GM19452 (cell line): ENCODE measurements around the gene VPS11.
"Not testable (repeated sequence)": the region's sequence is repeated elsewhere in the genome, so short reads cannot be mapped to it uniquely, and the experiment has no call there.

ENCODE experiments used
- ATAC-seq: cut with Tn5 transposase; IDR thresholded peaks from one replicate; pipeline ENCODE4 v1.9.1; 2021; ENCODE audit not compliant: unreplicated experiment

VPS11 gene

DNA sequence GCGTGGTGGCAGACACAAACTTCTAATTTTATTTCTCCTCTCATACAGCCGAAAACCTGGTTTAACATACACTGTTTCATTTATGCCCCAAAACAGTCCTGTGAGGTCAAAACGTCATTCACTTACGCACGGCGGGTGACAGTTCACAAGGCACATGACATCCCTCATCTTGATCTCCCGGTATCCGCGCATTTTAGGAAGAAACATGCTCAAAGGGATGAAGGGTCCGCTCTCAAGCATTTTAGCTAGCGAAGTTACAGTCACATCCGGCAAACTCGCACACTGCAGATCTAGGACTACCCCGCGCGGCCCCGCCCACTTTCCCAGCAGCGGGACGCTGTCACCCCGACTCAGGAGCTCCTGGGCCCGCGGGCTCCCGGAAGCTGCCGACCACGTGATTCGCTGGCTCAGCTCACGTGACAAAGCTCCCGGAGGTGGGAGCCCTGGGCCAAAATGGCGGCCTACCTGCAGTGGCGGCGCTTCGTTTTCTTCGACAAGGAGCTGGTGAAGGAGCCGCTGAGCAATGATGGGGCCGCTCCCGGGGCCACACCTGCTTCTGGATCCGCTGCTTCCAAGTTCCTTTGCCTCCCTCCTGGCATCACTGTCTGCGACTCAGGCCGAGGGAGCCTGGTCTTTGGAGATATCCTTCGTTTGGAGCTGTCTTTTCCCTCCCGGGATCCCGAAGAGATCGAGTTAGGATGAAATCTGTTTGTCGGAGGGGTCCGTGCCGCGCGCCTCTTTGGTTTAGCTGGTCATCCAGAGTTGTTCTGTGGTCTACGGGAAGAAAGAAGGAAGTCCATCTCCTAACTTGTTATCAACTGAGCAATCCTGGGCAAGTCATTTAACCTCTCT lies at the start of gene VPS11:
Gene VPS11, plus strand, starts transcription at position 448 of the 852 bp plus-strand sequence. Its CDS starts 6 bp downstream, at position 454.
- peak; percentile 88 for ATAC-seq

DNA sequence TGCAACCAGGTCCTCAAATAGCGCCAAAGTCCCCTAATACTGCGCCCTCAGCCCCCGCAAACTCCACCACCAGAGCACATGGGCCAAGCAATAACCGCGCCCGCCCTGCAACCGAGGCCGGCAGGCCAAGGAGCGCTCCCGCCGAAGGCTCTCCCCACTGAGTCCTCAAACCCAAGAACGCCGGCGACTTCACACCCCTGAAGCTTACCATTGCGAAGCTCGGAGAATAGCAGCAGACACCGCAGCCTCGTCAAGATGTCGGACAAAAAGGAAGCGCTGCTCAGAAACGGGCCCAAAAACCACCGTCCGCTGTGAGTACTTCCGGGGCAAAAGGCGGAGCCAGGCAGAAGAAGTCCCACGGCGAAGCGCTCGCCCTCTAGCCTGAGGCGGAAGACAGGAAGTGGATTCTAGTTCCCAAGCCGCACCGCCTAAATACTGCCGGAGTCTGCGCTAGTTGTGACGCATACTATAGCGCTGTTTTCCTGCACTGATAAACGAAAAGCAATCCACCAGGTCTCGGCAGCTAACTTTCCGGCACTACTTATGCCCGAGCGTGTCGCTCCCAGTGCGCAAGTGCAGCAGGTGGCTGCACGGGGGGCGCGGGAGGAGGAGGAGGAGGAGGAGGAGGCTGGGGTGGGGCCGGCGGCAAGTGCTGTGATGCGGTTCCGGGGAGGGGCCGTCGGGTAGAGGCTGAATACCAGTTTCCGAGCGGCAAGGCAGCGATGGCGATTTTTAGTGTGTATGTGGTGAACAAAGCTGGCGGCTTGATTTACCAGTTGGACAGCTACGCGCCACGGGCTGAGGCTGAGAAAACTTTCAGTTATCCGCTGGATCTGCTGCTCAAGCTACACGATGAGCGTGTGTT lies 49.3 kb upstream of the VPS11 start, which contains the start of the genes RPS25 and TRAPPC4:
Gene RPS25, minus strand, starts transcription at position 270 of the 865 bp plus-strand sequence. Its CDS starts 59 bp downstream, at position 211.
Gene TRAPPC4, plus strand, starts transcription at position 693 of the 865 bp plus-strand sequence. Its CDS starts 30 bp downstream, at position 723.
- ATAC-seq, result peak; percentile 82

DNA sequence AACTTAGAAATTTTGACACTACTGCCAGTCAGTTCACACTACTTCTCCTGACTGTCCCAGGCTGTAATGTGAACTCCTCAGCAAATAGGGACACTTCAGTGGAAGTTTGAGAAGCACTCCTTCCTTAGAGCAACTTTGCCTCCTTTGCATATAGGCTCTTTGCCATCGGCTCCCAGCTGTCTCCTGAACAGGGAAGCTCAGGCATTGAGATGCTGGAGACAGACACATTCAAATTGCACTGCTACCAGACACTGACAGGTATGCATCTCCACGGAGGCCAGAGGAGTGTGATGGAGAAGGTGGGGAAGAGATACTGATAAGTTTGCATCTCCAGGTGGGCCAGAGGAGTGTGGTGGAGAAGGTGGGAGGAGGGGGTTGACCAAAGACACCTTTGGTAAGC lies 47.6 kb upstream of the VPS11 start:
- no peak for ATAC-seq

DNA sequence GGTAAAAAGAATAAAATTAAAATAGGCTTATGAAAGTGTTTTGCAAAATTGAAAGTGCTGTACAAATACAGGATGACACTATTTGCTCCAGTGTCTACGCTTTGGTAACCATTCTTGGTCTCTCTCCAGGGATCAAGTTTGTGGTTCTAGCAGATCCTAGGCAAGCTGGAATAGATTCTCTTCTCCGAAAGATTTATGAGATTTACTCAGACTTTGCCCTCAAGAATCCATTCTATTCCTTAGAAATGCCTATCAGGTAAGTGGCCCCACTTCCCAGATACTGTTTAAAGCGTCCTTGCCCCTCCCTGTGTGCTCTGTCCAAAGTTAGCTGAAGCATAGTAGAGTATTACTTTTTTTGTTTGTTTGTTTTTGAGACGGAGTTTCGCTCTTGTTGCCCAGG lies 46.0 kb upstream of the VPS11 start:
- no peak for ATAC-seq

GRCh38 chr11:119023741-119024140 lies 43.9 kb upstream of the VPS11 start:
- ATAC-seq, result no peak

DNA sequence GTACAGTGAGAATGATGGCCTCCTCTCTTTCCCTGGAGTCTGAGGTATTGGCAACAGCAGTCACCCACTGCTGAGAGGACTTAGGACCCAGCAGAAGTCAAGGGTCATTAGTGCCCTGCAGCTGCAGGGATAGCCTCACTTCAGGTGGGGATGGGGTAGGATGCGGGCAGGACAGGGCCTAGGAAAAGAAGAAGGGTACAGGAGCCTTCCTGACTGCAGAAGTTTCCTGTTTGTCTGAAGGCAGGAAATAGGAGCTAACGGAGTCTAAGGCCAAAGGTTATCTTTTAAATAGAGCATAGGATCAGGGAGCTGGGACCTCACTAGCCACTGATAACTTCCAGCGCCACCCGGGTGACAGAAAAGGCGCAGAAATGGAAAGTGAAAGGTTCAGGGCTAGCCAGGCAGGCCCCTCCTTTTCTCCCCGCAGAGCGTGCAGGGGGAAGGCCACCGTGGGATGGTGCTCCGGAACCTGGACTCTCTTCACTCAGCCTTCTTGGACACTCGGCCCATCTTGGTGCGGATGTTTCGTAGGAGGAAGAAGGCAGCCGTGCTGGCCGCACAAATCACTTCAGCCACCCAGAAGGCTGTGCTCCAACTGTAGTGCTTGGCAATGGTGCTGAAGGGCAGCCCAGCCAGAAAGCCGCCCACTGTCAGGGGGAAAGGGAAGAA lies 43.1 kb upstream of the VPS11 start:
- ATAC-seq, result no peak

DNA sequence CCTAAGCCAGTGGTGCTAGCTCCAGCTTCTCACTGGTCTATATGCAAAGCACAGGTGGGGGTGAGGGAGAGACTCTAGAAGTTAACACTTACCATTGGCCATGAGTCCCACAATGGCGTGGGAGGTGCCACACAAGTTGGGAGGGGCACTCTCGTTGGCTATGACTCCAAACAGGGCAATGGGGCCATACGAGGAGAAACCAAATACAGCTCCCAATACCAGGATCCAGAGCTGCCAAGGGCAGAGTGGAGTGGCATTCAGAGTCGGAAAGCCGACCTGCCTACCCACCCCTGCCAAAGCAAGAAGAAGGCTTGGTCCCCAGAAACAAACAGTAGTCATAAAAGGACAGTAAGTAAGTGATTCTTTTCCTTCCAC lies 42.5 kb upstream of the VPS11 start:
- no peak for ATAC-seq

- ATAC-seq, result no peak
Measured at GRCh38 chr11:119025541-119025940, 42.1 kb upstream of the VPS11 start.

DNA sequence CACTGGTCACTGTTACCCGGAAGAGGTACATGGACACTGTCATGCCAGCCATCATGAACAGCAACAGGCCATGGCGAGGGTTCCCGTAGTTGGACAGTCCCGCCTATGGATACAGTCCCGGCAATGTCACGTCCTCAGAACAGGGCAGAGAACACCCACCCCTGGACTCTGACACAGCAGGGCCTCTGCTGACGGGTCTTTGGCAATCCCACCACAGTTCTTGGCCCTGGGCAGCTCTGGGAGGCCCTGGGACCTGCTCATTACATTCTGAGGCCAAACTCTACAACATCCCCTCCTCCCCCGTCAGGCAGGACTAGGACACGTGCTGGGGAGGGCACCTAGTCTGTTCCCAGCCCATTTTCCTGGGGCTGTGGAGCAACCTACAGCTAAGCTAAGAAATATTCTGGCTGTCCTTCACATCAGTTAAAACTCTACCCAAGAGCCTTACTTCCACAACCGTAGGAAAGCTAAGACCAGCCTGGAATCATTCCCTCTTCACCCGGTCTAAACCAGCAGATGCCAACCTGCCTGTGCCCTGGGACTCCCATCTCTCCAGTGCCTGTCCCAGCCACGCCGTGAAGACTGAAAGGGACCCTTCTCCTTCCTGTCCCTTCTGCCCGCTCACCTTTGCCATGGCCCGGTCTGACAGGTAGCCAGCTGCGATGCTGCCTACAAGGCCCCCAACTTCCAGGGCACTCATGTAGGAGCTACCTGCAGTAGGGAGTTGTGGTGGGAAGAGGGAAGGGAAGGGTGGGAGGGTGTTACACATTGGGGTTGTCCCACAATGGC lies 41.4 kb upstream of the VPS11 start:
- ATAC-seq, result no peak

GRCh38 chr11:119026970-119027369 lies 40.6 kb upstream of the VPS11 start:
- ATAC-seq, result no peak

DNA sequence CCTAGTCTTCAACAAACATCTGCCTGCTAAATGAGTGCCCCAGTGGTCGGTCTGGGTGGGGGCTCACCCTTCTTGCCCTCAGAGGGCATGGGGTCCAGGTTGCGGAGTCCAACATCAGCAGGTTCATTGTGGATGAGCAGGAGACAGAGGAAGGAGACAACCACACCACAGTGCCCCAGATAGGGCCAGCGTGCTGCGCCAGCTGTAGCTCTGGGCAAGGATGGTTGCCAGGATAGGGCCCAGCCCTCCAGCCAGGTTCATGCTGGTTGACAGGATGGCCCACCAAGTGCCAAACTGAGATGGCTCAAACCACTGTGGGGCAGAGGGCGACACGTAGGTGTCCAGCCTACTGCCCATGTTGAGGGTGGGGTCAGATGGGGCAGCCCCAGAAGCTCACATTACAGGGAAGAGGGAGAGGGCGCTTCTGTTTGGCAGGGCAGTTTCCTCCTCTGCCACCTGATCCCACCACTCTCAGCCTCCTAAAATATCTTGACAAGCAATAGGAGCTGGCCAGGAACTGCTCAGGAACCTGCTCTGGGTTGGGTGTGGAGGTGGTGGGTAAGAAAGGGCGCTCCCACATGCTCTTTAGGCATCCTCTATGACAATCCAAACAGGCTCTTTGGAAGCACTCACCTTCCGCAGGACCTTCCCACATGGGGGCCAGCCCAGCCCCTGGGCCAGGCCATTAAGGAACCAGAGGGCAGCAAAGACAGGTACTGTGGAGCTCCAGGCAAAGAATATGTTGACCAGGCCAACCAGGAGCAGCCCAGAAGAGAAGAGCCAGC lies 39.9 kb upstream of the VPS11 start:
- ATAC-seq, result no peak

DNA sequence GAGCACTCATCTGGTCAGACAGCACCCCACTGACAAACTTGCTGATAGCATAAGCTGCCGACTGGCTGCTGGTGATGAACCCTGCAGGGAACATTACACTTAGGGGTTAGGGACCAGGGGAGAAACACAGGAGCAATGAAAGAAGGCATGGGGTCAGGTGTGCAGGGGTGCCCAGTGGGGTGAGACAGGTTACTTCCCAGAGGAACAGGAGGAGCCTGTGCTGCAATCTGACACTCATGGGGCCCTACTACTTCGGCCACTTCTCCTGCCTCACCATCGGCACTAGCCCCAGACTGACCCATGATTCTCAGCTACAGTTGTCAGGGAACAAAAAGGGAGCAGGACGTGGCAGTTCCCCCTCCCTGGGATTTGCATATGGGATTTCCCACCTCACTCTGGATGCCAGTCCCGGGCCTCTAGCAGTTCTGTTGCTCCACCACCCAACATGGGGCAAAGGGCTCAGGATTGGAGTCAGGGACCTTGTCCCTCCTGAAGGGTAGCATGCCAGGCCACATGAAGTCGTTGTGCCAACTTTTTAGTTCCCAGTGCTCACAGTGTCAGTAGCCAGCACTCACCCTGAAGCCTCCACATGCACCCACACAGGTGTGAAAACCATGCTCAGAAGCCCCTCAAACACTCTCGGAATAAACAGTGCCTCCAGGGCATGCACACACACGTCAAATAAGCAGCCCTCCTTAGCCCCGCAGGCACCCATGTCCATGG lies 39.1 kb upstream of the VPS11 start:
- no peak for ATAC-seq

DNA sequence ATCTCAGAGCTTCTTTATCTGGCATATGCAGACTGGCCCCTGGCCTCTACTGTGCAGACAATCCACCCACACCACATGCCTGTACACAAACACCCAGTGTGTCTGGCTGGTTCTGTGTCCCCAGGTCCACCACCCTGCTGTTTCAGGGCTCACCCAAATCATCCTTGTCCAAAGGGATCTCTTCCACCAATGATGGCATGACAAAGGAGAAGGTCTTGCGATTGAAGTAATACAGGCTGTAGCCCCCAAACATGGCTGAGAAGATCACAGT lies 38.6 kb upstream of the VPS11 start:
- no peak for ATAC-seq

GRCh38 chr11:119029340-119030028 lies 38.1 kb upstream of the VPS11 start:
- ATAC-seq, result no peak

DNA sequence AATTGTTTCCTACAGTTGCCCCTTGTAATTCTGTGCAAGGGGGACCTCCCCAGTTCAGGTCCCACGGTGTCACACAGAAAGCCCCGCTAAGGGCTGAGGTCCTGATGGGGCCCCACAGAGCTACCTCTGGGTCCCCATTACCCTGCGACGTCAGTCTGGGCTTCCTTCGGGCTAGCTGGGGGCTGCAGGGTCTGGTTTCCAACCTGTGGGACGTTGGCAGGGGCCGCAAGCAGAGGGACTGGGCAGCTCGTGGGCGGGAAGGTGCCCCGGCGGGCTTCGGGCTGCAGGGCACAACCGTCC lies 37.6 kb upstream of the VPS11 start:
- ATAC-seq, result peak; percentile 12

GRCh38 chr11:119030329-119031047 lies 37.1 kb upstream of the VPS11 start, which contains the start of gene SLC37A4:
Gene SLC37A4, minus strand, starts transcription at chr11:119030877.
- peak; percentile 89 for ATAC-seq

DNA sequence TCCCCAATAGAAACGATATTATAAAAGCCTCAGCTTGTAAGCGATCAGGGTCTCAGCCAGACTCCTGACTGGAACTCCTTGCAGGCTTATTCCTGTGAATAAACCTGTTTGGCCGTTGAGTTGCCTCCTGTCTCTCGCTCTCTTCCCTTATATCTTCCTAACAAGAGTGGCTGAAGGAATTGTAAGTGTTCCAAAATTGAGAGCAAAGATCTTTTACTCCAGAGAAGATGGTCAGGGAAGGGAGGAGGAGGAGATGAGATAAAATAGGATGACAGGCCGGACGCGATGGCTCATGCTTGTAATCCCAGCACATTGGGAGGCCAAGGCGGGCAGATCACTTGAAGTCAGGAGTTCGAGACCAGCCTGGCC lies 35.7 kb upstream of the VPS11 start:
- ATAC-seq, result no peak

DNA sequence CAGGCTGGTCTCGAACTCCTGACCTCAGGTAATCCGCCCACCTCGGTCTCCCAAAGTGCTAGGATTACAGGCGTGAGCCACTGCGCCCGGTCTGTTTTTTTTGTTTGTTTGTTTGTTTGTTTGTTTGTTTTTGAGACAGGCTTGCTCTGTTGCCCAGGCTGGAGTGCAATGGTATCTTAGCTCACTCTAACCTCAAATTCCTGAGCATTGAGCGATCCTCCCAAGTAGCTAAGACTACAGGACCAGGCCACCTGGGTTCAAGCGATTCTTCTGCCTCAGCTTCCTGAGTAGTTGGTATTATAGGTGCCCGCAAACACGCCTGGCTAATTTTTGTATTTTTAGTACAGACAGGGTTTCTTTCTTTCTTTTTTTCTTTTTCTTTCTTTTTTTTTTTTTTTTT lies 34.2 kb upstream of the VPS11 start:
- ATAC-seq, result not testable (repeated sequence)
